Stimulated activated CD4-positive, alpha-beta T cell treated with anti-CD3 and anti-CD28 coated beads, TNF-alpha, amount 100 ng/mL, for 24 hours (primary cell): ENCODE data around the gene DIABLO.
"Not testable (repeated sequence)": the region's sequence is repeated elsewhere in the genome, so short reads cannot be mapped to it uniquely, and the experiment has no call there.

Experiments used
- DNase-seq, 3 experiments: peaks; one replicate each; pipeline ENCODE4 v3.0.0-alpha.2; 2020; ENCODE audit warnings: low read depth in 3 of 3

Gene DIABLO

DNA sequence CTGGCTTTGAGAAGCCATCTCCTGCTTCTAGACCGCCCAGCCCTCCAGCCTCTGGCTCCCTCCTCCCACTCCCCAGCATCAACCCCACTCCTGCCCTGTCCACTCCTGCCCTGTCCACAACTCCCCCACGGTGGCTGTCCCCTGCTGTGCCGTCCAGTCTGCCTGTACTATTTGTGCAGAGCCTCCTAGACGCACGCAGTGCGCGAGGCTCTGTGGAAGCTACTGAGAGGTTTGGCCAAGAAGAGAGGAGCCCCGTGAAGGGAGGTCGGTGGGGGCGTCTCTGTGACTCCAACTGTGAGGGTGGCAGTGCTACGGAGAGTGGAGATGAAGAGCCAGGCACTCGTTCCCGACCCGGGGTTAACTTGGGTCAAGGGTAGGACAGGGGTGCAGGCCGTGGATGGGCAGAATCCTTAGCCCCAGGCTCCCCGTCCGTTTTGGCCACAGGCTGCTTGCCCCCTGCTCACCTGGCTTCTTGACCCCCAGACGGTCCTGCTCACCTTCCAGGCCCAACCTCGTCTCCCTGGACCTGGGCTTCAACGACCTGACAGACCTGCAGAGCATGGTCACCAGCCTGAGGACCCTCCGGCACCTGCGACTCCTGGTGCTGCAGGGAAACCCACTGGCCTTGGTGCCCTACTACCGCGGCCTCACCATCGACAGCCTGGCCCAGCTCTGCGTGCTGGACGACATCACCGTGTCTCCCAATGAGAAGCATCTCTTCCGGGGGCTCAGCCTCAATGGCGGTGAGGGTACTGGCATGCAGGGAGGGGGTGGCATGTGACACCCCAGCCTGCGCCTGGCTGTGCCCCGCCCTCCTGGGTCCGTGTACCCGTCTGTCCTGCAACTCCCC, 36.0 kb downstream of the DIABLO start:
- no peak for DNase-seq

DNA sequence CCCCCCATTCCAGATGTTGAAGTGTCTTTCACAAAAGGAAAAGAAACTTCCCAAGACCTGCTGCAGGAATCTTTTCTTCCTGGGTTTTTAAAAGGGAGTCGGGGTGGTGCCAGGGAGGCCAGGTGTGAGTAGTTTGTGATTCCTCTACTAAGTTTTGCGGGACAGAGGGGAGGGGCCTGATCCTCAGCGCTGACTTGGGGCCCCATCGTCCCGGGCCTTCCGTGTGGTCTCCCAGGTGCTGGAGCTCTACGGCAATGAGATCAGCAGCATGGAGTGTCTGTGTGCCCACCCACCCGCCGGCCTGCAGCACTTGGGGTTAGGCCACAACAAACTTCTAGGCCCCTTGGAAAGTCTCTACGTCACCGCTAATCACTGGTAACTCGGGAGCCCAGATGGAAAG, 38.4 kb downstream of the DIABLO start:
- DNase-seq = no peak

DNA sequence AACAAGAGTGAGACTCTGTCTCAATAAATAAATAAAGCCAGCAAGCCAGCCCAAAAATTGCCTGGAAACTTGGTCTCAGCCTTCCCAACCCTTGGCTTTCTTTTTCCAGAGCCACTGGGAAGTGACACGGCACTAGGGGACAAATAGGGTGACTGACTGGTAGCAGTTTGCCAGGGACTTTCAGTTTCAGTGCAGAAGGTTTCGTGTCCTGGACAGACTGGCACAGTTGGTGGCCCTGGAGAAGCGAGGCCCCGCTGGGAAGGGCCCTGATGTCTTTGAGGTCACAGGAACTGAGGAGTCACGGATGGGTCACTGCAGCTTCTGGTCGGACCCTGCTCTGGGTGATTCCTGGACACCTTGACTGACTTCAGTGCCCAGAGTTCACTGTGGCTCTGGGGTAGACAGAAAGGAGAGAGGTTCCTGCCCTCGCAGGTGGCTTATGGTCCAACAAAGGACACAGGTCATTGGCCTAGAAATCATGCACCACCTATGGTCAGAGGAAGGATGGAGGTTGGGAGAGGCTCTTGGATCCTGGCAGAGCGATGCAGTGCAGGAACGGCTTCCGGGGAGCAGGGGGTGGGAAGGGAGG, 40.3 kb downstream of the DIABLO start:
- no peak for DNase-seq

DNA sequence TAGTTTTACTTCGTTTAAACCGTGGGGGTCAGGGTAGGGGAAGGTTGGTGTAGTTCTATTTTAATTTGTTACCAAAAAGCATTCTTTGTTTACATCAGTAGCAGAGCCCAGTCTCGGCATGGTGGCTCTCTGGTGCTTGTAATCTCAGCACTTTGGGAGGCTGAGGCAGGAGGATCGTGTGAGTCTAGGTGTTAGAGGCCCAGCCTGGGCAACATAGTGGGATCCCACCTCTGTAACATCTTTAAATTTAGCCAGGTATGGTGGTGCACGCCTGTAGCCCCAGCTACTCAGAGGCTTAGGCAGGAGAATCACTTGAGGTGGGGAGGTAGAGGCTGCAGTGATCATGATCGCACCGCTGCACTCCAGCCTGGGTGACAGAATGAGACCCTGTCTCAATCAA, 40.8 kb downstream of the DIABLO start:
- DNase-seq = no peak

DNA sequence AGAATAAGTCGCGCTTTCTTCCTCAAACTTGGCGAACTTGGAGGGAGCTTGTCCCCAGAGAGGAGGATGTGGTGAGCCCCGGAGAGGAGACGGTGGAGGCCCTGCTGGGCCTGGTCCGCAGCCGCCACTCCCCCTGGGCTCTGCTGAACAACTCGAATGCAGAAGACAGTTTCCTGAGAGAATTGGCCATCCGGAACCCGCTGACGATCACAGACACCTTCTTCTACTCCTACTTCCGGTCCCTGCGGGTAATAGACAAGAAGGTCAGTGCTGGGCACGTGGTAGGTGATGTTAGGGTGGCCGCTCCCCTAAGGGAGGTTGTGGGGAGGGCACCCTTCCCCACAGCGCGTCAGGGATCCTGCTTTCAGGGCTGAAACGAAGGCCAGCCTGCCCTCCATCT, 41.3 kb downstream of the DIABLO start:
- no peak for DNase-seq

DNA sequence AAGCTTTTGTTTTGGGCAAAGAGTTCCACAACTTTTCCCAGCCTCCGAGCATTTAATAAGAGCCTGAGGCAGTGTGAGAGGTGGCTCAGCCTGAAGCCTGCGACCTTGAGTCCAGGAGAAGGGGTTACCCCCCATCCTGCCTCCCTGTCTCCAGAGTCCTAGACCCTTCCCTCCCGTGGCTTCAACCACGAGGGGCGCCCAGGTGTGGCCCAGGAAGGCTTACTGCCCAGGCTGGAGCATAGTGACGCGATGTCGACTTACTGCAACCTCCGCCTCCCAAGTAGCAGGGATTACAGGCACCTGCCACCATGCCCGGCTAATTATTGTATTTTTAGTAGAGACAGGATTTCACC, 42.3 kb downstream of the DIABLO start:
- DNase-seq = no peak

DNA sequence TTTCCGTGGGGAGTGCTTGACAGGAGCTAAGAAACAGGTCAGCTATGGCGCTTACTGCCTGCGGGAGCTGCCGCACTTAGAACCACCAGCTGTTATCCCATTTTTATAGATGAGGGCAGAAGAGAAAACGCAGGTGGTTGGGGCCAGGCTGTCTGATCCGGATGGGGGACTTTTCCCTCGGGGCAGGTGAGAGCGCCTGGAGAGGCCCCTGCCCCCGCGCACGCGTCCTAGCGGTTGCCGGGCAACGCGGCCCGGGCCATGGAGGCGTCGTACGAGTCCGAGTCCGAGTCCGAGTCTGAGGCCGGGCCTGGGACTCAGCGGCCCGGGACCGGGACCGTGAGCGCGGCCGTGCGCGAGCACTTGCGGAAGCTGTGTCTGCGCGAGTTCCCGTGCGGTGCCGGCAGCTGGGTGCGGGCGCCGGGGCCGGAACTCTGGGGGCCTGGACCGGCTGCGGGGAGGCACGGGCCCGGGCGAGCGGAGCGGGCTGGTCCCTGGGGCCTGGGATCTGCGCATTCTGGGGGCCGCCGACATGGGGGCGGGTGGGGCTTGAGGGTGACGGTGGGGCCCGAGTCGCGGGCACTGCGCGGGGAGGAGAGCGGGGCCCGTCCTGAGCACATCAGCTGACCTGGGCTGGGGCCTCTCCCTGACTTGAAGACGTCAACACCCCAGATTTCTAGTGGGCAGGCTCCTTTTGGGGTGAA, 42.8 kb downstream of the DIABLO start, which contains the start of gene LRRC43:
LRRC43 (plus strand) TSS at position 237 of the 701 bp plus-strand sequence; CDS start at position 259, 22 bp downstream.
- no peak for DNase-seq

DNA sequence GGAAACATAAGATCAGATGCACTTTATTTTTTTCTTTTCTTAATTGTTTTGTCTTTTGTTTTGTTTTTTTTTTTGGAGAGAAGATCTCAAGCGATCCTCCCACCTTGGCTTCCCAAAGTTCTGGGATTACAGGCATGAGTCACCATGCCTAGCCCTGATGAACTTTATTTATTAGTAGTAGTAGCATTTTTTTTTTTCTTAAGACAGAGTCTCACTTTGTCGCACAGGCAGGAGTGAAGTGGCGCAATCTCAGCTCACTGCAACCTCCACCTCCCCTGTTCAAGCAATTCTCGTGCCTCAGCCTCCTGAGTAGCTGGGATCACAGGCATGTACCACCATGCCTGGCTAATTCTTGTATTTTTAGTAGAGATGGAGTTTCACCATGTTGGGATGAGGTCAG, 49.4 kb downstream of the DIABLO start:
- not testable (repeated sequence) for DNase-seq

DNA sequence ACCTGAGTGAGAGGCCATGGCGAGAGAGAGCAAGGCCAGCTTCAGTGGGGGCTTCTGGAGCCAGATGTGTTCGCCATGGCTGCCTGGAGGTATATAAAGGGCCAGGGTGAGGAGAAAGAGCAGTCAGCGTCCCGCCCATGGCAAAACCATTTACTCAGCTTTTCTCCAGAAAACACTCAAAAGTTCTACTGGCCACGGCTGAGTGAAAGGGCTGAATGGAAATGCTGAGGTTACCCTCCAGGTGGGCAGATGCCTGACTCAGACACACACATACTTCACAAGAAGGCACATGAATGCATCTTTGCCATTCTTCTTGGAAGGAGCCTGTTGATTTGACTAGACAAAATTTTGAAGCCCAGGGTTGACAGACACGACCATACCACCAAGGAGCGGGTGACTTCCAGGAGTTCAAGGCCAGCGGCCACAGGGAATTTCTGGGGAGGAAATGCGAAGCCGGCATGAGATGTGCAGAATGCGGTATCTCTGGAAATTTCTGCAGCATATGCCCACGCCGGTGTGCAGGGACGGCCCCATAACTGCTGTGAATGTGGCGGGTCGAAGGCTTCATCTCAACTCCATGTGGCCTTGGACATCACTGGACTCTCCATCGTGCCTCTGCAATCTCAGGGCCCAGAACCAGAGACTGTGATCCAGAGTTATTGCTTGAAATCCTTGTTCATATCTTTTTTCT, 51.6 kb downstream of the DIABLO start, which contains the start of gene IL31:
IL31 (minus strand) TSS at position 67 of the 691 bp plus-strand sequence; CDS start at position 18, 49 bp downstream.
- peak in 1 of 3 experiments; percentile 39 for DNase-seq

DNA sequence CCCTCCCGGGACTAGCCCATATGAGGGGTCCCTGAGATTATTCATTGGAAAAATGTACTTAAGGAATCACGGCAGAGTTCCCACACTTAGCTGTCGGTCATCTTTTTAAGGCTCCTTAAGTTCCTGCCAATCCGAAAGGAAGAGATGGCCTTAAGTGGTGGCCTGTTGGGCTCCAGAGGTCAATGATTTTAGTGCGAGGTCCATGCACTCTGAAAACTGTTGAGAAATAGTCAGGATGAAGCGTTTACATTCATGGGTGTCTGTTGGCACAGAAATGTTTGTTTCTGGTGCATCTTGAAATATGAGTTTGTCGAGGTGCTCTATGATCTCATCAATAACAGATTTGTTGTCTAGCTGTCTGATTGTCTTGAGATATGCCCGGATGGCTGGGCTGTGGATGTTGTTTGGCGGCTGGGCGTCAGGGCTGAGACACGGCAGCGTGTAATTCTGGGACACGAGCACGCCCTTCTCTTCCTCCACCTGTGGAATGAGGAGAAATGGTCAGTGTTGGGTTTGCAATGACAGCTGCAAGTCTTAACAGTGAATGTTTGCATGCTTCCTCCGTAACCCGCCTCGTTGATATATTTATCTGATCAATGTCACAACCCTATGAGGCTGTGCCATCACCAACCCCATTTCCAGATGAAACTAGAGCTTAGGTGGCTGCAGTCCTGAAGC, 53.5 kb downstream of the DIABLO start:
- DNase-seq = no peak

DNA sequence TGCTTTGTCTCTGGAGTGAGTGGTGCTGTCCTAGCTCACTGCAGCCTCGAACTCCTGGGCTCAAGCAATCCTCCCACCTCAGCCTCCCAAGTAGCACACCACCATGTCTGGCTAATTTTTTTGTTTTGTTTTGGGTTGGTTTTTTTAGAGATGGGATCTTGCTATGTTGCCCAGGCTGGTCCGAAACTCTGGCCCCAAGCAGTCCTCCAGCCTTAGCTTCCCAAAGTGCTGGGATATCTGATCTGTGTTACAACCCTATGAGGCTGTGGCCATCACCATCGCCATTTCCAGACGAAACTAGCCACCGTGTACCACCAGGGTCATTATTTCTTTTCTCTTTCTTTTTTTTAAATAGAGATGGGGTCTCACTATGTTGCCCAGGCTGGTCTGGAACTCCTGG, 54.5 kb downstream of the DIABLO start:
- no peak for DNase-seq

DNA sequence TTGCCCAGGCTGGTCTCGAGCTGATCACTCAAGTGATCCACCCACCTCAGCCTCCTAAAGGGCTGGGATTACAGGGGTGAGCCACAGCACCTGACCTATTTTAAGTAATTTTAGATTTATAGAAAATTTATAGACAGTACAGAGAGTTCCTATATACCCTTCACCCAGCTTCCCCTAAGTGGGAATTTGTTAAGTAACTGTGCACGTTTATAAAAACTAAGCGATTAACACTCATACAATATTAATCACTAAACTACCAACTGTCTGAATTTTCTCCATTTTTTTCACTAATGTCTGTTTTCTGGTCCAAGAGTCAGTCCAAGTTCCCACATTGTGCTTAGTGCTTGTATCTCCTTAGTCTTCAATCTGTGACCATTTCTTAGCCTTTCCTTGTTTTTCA, 57.4 kb downstream of the DIABLO start:
- DNase-seq = no peak

DNA sequence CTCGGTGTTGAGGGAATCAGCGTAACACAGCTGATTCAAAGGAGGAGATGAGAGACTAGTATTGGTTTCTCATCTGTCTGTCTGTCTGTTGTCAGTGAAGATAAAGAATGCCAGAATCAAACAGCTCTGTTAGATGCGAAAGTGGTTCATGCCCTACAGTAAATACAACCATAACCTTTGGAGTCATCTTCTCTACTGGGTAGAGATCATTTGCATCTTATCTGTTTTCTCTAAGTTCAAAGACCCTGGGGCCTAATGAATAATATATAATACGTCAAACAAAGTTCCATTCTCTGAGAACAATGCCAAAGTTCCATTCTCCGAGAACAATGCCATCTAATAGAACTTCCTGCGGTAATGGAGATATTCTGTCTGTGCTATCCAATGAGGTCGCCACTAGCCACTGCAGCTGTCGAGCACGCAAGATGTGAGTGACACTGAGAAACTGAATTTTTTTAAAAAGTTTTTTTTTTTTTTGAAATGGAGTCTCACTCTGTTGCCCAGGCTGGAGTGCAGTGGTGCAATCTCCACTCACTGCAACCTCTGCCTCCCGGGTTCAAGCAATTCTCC, 58.4 kb downstream of the DIABLO start:
- no peak for DNase-seq

DNA sequence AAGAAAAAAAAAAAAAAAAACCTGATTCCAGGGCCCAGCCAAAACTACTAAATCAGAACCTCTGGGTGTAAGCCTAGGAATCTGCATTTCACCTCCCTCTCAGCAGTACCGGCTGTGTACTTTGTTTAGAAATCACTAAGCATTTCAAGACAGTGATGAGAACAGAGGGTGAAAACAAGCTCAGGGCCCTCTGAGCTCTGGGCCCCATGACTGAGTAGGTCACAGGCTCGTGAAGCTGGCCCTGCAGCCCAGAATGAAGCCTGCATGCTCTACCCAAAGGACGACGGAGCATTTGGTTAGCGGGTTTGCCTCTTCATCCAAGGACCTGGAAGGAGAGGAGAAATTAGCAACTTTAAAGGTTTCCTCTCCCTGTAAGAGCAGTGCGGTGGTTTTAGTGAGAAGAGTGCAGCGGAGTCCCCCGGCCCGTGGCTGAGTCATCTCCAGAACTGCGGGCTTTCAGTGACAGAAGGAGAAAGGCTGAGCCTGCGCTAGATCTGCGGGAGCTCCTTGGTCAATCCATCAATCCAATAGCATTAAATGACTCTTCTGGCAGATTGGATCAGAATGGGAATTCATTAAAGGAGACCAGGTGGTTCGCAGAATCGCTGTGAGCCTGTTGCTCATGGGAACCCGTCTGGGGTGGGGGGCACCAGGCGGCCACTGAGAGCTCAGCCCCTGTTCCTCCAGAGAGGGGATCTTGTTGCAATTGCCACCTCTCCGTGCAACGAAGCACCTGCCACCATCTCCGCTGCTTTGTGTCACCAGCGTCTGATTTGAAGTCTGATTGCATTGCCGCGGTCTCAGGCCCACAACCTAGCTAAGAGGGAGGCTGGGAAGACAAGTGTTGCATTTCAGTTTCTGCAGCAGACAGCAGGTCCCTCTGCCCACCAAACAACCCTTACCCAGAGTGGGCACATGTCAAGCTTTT, 59.2 kb downstream of the DIABLO start:
- peak in 2 of 3 experiments; percentile 10 to 57 for DNase-seq

DNA sequence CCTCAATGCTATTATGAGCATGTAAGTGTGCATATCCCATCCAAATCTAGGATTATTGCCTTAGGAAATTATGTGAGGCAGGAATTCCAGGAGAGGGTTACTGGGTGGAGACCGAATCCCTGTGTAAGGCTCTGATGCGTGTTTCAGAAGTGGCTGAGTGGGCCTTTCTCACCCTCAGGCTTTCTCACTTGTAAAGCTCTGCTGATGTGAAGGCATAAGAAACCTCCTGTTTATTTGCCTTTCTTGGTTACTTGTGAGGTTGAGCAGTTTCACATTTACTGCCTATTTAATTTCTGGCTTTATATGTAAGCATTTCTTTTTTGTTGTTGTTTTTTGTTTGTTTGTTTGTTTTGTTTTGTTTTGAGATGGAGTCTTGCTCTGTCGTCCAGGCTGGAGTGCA, 62.9 kb downstream of the DIABLO start:
- no peak for DNase-seq

DNA sequence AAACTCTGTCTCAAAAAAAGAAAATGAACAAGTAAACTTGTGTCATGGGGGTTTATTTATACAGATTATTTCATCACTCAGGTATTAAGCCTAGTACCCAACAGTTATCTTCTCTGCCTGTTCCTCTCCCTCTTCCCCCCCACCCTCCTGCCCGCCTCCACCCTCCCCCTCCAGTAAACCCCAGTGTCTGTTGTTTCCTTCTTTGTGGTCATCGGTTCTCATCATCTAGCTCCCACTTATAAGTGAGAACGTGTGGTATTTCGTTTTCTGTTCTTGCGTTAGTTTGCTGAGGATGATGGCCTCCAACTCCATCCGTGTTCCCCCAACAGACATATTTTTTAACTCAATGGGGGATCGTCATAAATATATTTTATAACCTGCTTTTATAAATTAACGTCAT, 64.2 kb downstream of the DIABLO start:
- no peak for DNase-seq

DNA sequence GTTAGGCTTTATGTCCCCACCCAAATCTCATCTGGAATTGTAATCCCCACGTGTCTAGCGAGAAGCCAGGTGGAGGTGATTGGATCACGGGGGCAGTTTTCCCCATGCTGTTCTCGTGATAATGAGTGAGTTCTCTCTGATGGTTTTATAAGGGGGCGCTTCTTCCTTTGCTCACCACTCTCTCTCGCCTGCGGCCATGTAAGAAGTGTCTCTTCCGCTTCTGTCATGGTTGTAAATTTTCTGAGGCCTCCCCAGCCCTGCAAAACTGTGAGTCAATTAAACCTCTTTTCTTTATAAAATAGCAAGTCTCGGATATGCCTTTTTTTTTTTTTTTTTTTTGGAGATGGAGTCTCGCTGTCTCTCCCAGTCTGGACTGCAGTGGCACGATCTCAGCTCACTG, 65.1 kb downstream of the DIABLO start:
- no peak for DNase-seq

DNA sequence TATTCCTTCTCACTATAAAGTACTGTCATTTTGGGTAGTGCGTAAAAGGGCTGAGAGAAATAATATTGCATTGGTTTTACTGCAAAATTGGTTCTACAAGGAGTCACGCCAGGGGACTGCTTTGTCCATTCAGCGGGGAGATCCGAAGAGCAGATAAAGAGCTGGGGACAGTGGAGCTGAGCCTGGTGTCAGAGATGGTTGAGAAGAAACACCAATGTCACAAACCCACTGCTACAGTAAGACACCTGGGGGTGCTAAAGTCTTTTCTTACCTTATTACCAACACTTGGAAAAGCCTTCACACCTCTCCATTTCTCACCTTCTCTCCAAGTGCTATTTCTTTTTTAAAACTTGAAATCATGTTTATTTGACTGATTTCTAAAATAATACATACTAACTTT, 66.0 kb downstream of the DIABLO start:
- no peak for DNase-seq

DNA sequence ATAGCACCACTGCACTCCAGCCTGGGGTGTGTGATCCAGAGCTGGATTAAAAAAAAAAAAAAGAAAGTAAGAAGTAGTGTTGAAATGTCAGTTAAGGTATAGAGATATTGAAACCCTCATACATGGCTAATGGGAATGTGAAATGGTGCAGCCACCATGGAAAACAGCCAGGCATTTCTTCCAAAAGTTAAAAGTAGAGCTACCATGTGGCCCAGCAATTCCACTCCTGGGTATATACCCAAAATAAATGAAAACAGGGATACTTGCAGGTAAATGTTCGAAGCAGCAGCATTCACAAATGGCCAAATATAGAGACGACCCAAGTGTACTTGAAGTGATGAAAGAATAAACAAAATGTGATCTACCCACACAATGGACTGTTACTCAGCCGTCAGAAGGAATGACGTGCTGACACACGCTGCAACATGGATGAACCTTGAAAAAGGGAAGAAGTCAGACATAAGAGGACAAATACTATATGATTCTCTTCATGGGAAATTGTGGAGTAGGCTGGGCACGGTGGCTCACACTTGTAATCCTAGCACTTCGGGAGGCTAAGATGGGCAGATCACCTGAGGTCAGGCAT, 67.1 kb downstream of the DIABLO start:
- no peak for DNase-seq
